Activated CD4-positive, alpha-beta T cell treated with anti-CD3 and anti-CD28 coated beads for 48 hours (primary cell): ENCODE measurements around the gene CDH23.
A peak's percentile ranks its signal among the peaks of the same experiment; 100 is the strongest.
"Not testable (repeated sequence)": the region's sequence is repeated elsewhere in the genome, so short reads cannot be mapped to it uniquely, and the experiment has no call there.

Experiments used
- DNase-seq: peaks from one replicate; pipeline ENCODE4 v3.0.0-alpha.2; 2020

The CDH23 gene

GRCh38 chr10:71588685-71589084, 192.0 kb downstream of the CDH23 start:
- no peak for DNase-seq

- no peak for DNase-seq
Observed at GRCh38 chr10:71589617-71590551, 193.2 kb downstream of the CDH23 start.

GRCh38 chr10:71590781-71591350, 194.1 kb downstream of the CDH23 start:
- DNase-seq: no peak

- no peak for DNase-seq
Observed at GRCh38 chr10:71594934-71595571, 198.3 kb downstream of the CDH23 start.

- DNase-seq: no peak
Observed at GRCh38 chr10:71595649-71596048, 198.9 kb downstream of the CDH23 start.

- no peak for DNase-seq
Observed at GRCh38 chr10:71596127-71596526, 199.4 kb downstream of the CDH23 start.

GRCh38 chr10:71596759-71597158, 200.0 kb downstream of the CDH23 start:
- DNase-seq: no peak

- DNase-seq: no peak
Observed at GRCh38 chr10:71597821-71598498, 201.2 kb downstream of the CDH23 start.

GRCh38 chr10:71598621-71599055, 201.9 kb downstream of the CDH23 start:
- DNase-seq: no peak

GRCh38 chr10:71599518-71599917, 202.8 kb downstream of the CDH23 start:
- no peak for DNase-seq

- DNase-seq: not testable (repeated sequence)
Observed at GRCh38 chr10:71600242-71600641, 203.5 kb downstream of the CDH23 start.

GRCh38 chr10:71600849-71601248, 204.1 kb downstream of the CDH23 start:
- DNase-seq: peak; percentile 19

- DNase-seq: no peak
Observed at GRCh38 chr10:71601273-71601672, 204.6 kb downstream of the CDH23 start.

GRCh38 chr10:71603150-71603549, 206.4 kb downstream of the CDH23 start:
- DNase-seq: no peak

GRCh38 chr10:71603754-71604153, 207.0 kb downstream of the CDH23 start:
- DNase-seq: no peak

- peak; percentile 11 for DNase-seq
Observed at GRCh38 chr10:71604324-71605018, 207.8 kb downstream of the CDH23 start.

- peak; percentile 17 for DNase-seq
Observed at GRCh38 chr10:71605263-71605962, 208.7 kb downstream of the CDH23 start.

GRCh38 chr10:71606257-71607081, 209.7 kb downstream of the CDH23 start:
- DNase-seq: no peak

GRCh38 chr10:71607082-71607443, 210.3 kb downstream of the CDH23 start:
- DNase-seq: no peak

- peak; percentile 84 for DNase-seq
Observed at GRCh38 chr10:71608819-71609768, 212.4 kb downstream of the CDH23 start.
